ENCODE data around the gene DAB1.

Gene DAB1

DNA sequence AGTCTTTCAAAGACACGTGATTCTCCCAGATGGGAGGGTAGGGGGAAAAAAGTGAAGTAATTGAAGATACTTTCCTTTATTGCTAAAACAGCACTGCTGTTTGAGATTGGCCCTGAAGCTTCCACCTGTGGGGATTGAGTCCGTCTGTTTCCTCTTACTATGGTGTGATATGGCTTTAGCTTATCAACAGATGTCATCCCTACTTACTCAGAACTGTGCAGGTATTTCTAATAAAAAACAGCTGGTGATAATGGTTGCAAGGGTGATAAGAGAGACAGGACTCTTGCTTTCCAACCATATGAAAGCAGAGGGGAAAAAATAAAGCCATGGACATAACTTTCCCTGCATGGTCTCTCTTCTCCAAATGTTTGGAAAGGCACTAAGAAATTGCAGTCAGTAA, 416.4 kb downstream of the DAB1 start:
- no peak for DNase-seq

DNA sequence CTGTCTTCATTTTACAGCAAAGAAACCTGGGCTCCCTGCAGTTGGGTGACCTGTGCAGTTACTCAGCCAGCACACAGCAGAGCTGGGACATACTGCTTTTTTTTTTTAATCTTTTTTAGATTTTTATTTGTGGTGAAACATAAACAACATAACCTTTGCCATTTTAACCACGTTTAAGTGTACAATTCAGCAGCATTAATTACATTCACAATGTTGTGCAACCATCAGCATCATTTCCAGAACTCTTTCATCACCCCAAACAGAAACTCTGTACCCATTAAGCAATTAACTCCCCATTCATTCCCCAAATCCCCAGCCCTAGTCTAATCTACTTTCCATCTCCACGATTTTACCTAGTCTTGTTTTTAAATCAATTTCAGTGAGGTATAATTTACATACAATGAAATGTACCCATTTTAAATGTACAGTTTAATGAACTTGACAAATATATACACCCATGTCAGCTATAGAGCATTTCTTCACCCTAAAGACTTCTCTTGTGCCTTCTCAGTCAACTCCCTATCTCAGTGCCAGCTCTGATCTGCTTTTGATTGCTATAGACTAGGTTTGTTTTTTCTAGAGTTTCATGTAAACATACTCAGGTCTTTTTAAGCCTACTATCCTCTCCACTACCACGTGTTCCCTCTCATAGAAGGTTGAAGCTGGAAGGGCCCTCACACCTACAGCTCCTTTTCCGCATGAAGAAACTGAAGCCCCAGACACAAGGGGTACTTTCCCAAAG, 420.3 kb downstream of the DAB1 start:
- DNase-seq = no peak

DNA sequence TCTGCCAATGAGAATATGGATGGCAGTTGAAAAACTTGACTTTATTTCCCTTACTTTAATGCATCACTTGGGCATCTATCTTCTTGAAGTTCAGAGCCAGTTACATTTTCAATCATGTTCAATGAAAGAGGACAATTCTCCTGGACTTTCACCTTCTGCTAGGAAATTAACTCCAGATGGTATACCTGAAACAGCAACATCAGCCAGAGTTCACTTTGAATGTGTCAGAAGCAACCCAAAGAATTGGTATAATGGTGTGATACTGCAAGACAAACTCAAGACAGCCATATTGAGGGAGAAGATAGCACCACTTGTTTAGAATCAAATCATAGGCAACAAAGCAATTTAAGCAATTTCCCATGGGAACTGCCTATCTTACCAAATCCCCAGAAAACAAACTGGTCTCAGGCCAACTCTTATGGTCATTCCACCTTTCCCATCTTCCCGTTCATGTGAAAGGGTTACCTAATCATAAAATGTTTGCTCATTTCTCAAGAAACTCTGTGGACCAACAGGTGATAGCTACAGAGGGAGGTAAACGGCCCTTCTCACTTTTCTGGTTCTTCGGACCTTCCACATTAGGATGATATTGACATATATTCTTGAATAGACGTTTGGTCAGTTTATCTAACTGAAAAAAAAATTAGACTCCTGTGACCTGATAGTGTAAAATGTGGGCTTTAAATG, 428.3 kb downstream of the DAB1 start:
- DNase-seq = no peak

DNA sequence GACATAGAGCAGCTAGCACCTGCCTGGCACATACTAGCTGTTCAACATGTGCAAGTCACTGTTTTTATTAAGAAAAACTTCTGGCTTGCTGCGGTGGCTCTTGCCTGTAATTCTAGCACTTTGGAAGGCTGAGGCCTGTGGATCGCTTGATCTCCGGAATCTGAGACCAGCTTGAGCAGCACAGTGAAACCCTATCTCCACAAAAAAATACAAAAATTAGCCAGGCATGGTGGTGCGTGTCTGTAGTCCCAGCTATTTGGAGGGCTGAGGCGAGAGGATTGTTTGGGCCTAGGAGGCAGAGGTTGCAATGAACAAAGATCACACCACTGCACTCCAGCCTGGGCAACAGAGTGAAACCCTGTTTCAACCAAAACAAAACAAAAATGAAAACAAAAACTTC, 430.4 kb downstream of the DAB1 start:
- DNase-seq = no peak

DNA sequence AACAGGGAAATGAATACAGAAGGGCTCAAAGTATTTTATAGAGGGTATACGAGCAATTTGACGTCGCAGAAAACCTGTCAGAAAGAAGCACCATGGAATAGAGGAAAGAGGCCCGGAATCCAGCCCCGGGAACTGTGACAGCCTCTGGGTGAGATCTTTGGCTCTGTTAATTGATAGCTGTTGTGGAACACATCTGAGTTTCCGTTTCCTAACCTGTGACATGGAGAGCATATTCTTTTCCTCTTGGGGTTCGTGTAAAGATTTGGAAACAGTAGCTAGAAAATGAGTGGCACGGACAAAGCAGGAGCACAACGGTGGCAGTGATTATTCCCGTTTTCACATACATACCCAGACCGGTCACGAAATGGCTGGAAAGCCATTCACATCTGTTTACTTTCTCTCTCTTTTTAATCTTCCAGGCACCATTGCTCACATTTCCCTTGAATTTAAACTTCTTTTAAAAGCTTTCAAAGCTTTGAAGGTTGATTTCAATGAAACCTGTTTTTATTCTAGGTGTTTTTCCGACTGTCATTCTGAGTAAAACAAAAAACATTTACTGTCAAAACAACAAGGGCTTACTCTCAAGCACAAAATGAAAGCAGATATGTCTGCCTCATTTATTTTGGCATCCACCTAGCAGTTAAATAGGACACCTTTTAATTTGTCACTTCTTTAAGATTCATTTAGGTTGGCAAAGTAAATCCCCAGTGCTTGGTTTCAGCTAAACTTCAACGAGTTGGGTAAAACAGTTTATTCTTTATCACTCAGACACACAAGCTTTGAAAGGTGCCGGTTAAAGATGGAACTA, 431.3 kb downstream of the DAB1 start:
- no peak for DNase-seq

DNA sequence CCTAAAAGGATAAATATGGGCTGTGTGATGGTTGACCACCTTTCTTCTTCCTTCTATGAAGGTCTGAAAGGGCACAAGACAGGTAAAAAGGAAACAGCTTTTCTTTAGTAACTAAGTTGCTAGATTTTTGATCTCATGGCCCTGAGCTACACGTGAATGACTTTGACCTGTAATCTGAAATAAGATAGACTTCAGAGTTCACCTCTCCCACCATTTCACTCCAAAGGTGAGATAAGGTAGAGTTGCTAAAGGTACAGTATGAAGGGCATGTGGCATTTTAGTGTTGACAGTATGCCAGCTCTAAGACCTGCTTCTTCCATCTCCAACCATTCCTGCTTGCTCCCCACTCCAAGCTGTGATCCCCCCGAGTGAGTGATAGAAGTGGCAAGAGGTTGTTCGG, 432.3 kb downstream of the DAB1 start:
- DNase-seq = no peak

DNA sequence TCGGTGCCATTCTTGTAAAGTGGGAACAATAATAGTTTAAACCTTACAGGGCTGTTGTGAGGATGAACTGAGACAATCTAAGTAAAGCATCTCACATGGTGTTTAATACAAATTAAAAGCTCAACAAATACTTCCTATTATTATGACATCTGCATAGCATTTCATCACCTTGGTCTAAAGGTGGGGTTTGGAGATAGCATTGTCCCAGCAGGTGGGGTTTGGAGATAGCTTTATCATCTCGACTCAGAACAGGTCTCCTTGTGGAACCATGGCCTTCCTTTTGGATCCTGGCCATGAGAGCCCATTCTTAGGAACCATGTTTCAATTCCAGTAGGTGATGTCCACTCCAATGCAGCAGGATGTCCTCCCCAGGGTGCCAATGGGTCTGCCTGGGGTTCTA, 437.5 kb downstream of the DAB1 start:
- DNase-seq = no peak

DNA sequence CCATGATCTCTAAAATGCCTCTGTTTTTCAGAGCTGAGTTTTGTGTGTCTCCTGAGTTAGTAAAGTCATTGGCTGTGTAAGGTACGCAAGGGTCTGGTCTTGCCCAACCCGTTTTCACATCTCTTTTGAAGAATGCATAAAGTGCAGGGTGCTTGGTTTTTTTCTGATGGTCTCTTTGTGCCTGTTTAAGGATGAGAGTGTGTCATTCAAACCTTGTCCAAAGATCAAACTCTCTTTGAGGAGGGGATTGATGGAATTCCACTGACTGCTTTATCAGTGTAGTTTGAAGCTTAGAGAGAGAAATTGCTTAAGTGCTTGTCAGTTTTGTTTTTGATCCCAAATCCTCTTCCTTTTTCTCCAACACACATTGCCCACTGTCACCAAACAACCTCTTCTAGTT, 438.0 kb downstream of the DAB1 start:
- DNase-seq = no peak

DNA sequence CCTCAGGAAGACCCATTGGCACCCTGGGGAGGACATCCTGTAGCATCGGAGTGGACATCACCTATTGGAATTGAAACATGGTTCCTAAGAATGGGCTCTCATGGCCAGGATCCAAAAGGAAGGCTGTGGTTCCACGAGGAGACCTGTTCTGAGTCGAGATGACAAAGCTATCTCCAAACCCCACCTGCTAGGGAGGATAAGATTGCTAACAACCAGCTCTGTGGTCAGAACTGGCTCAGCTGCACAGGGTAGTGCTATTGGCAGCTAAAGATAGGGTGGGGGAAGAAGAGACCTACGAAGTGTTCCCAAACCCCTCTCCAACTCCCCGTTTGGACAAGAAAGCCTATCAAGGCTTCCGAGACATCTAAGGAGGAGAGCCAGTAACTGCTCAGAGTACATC, 440.4 kb downstream of the DAB1 start:
- no peak for DNase-seq

DNA sequence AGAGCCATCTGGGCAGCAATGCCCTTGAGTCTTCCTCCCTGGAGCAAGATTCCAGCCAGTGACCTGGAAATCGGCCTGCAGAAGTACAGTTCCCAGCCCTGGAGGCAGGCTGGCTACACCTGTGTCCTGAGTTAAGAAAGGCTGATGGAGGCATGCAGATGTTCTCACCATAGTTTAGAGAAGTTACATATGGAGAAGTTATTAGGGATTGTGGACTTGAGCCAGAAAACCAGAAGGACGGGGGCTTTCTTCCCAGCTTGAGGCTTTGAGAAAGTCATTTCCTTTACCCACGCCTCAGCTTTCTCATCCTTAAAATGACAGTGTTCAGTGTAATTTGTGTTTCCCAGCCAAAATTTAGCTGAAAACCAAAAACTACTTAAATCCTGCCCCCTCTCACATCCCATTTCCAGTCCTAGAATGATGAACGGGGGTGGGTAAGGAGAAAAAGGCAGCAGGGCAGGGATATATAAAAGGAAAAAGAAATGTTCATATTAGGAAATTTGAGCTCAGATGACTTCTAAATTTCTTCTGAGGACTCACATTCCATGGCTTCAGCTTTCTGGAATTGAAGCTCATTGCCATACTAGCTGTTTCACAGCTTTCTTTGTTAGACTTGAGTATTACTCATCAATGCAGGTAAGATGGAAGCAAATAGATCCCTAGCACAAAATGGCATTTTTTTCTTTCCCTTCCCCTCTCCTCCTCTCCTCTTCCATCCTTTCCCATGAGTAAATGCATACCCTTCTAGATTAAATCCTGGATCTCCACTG, 443.7 kb downstream of the DAB1 start:
- no peak for DNase-seq

DNA sequence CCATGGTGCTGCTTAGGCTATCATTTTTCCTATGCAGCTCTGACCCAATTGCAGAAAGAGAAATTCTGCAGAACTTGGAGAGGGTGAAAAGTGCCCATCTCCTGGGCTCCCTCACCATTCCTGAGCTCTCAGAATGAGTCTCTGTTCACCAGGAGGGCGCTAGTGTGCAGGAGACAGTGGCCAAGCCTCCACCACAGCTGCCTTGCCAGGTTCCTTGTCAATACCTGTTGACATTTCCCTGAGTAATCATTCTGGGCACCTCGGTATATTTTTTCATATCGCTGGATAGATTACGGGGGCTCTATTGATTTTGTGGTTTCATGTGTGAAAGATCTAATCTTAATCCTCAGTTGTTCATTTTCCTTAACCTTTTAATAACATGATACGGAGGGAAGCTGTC, 445.0 kb downstream of the DAB1 start:
- DNase-seq = no peak

DNA sequence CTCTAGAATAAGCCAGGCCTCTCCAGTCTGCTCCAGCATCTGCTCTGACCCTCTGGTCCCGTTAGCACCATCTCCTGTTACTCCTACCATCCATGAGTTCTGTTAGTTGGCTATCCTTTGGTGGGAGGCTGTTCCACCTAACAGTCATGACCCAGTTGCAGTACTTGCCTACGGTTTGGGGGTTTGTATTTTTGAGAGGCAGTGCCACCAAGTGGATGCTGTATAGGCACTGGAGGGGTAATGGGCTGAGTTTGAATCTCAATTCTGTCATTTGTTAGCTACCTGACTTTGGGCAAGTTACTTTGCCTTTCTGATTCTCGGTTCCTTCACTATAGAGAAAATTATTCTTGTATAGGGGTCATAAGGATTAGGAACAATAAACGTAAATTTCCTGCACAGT, 445.9 kb downstream of the DAB1 start:
- no peak for DNase-seq

DNA sequence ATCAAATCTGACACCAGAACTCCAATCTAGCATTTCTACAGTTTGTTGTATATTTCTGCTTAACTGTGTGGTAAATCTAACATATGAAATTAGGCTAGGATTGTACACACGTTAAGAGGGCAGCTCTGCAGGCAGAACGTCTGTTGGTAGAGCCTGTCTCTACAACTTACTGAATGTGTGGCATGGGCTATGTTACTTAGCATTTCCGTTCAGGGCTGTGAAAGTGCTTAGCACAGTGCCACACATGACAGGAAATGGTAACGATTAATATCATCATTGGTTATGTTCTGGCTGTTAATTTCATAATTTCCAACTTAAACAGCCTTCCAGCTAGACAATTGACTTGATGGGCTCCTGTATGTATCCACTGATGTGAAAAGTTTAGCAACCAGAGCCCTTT, 448.4 kb downstream of the DAB1 start:
- no peak for DNase-seq

DNA sequence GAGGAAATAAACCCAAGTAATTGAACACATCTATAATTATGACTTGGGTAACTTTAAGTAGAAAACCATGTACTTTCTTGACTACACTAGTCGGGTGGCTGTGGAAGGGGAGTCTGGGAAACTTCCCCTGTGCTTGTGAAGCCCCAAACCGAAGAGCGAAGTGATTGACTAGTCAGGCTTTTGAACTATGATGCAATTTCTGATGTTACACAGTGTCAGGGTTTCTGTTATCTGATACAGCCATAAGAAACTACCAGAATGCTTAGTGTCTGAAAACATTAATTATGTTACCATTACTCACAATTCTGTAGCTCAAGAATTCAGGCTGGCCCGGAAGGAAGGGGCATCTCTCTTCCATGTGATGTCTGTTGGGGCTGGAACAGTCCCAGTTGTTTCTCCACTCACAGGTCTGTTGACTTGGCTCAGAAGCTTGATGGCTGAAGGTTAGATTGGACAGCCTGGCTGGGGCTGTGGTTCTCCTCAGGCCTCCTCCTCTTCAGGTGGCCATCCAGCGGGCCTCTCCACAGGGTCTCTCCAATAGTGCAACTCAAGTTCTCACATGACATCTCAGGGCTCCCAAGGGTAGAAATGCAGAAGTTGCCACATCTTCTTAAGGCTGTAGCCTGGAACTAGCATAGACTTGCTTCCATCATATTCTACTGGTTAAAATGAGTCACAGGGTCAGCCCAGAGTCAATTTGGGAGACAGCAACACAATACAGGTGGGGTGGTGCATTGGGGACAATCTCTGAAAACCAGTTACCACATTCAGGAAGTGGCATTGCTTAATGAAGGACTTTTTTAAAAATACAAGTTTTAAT, 449.7 kb downstream of the DAB1 start:
- DNase-seq = no peak

DNA sequence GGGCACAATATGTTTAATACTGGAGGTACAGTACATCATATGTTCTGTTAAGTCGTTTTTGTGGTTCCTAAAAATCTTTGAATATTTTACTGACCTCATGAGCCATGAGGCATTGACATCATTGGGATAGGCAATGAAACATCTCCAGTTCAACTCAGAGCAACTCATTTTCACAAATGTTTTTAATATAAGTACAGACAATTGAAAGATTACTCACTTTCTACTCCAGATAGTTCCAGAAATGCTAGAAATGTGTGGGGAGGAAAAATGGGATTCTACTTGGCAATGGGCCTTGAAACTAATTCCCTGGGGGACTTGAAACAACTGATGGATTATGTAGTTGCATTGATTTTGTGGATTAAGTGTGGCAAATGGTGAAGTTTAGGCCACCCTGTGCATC, 450.9 kb downstream of the DAB1 start:
- no peak for DNase-seq

DNA sequence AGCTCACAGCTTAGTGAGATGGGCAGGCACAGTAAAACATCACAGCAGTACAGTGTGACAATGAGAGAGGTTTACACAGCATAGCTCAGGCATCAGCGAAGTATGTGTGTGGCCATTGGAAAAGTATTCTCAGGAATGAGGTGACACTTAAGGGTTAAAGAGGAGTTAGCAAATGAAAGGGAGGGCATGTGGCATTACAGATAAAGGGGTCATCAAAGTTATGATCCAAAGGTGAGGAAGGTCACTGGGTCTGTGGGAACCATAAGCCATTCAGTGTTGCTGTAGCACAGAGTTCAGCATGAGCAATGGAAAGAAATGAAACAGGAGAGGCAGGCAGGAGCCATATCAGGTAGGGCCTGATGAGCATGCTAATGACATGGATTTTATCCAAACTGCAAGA, 453.6 kb downstream of the DAB1 start:
- DNase-seq = no peak

DNA sequence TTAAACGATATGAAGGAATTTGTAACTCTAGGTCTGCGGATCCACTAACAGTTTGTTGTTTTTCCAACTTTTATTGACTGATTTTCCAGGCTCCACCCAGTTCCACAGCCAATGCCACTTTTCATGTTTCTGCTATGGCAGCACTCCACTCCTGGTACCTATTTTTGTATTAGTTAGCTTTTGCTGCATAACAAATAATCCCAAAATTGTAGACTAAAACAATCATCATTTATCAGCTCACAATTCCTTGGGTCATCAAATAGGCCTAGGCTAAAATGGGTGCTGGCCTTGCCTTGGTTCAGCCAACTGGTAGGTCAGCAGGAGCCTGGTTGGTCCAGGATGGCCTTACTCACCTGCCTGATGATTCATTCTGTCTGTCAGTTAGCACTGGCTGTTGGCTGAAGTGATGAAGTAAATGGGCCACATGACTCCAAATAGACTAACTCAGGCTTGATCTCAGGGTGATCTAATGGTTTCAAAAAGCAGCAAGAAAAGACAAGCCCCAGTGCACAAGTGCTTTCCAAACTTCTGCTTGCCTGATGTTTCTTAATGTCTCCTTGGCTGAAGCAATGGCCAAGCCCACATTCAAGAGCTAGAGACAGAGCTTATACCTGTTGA, 454.9 kb downstream of the DAB1 start:
- DNase-seq = no peak

DNA sequence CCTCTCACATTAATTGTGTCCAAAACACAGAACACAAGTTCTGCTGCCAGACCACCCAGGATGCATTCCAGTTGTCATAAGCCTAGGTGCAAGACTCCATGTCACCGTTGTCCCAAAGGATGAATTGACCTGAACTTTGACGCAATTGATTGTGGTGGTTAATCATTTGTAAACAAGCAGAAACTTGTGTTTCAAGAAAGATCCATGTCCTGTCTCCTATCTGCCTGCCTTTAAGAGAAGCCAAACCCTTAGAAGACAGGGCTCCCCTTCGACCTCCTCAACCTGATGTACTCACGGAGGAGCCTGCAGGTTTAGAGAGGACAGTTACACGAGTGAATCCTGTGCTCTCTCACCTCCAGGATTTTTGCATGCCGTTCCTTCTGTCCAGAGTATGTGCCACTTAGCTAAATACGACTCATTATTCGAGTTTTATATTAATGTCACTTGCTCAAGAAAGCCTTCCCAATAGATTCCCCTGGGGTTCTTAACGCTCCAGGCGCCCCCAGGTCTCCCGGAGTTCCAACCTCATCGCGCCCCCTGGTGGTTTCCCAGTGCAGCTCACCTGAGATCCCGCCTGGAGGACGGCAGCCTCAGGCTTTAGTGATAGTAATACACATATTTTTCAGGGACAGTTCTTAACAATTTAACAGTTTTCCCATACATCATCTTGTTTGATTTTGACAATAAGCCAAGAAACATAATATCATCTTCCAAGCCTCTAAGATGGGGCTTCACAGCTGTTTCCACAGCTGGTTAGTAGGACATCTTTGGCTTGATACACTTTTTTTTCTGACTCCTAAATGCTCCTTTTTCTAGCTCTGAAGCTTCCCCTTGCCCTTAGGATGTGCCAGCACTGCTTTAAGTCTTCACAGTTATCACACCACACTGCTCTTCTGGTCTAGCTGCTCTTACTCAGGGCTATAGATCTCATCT, 455.7 kb downstream of the DAB1 start:
- no peak for DNase-seq

DNA sequence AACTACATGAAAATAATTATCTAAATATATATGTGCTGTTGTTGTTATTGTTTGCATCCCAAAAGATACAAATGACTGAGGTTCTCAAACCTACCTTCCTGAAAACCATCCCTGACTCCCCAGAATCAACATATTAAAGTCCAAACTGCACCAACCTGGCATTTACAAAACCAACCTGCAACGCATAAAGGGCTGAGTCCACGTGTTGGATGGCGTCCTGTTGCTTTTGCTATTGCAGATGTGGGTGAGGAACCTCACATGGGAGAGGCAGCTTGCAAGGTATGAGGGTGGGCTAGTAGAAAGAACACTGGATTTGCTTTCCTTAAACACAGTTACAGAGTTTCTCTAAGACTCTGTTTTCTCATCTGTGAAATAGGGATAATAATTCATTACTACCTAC, 456.5 kb downstream of the DAB1 start:
- DNase-seq = no peak

DNA sequence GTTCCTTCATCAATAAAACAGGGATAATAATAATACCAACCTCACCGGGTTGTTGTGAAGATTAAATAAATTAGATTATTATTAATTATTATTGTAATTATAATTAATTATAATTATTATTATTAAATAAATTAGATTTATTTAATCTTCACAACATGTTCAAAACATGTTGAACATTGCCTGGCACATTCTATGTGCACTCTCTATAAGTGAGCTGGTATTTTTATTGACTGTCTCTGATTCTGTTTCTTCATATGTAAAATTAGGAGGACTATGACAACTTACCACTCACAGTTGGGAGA, 457.2 kb downstream of the DAB1 start:
- DNase-seq = no peak

All from activated T-cell treated with anti-CD3 and anti-CD28 coated beads for 4 hours (primary cell).